Caco-2 (cell line): ENCODE measurements around the gene RCHY1. TPM values are rescaled to one million over a fixed set of nuclear protein-coding genes. Genes with fewer than 3 reads are reported as not detected.

Experiments
- BruUV-seq: library from RNA; stranded (reverse); fragments of 400-500 nt; replicated peaks from 2 replicates; lab custom pipeline; 2021; lab: Mats Ljungman, UMichigan
- CTCF ChIA-PET: fragments of 300-600 bp; sonication (Branson Sonifier 250); formaldehyde crosslinking; loops from one replicate; lab custom pipeline; 2022; ENCODE audit warnings: antibody characterized with exemption; lab: Charles Lee
- POLR2A ChIA-PET: fragments of 300-600 bp; sonication (Branson Sonifier 250); formaldehyde crosslinking; loops from one replicate; lab custom pipeline; 2022; ENCODE audit warnings: antibody characterized with exemption; lab: Charles Lee
- DNase-seq, 2 experiments: peaks; one replicate each; pipeline versions ENCODE4 v3.0.0 to v3.0.0-alpha.2; 2020 to 2022
- H3K27me3 ChIP-seq: replicated peaks from 2 replicates; pipeline ENCODE4 v1.6.0; 2011; ENCODE audit warnings: low read length; ENCODE audit not compliant: control insufficient read depth, insufficient read depth
- H3K36me3 ChIP-seq: 2 replicates; pipeline ENCODE4 v1.5.1; 2011; ENCODE audit warnings: low read length; ENCODE audit not compliant: control insufficient read depth, insufficient read depth
- H3K4me1 ChIP-seq: fragments of 250-450 bp; sonication (Bioruptor Pico); 2 replicates; pipeline ENCODE4 v1.5.1; 2020; ENCODE audit warnings: mild to moderate bottlenecking
- H3K4me3 ChIP-seq: 2 replicates; pipeline ENCODE4 v1.5.1; 2011; ENCODE audit warnings: low read depth, mild to moderate bottlenecking, control low read depth, low read length
- H3K9me3 ChIP-seq: fragments of 250-450 bp; sonication (Bioruptor Pico); 2 replicates; pipeline ENCODE4 v1.5.1; 2020; ENCODE audit warnings: mild to moderate bottlenecking, moderate library complexity
- H3K27ac Mint-ChIP-seq: one replicate; pipeline ENCODE4 v1.8.0; 2022; ENCODE audit warnings: mixed read lengths; ENCODE audit not compliant: unreplicated experiment
- H3K27me3 Mint-ChIP-seq: one replicate; pipeline ENCODE4 v1.8.0; 2022; ENCODE audit warnings: mixed read lengths; ENCODE audit not compliant: insufficient read depth, unreplicated experiment
- H3K36me3 Mint-ChIP-seq: one replicate; pipeline ENCODE4 v1.8.0; 2022; ENCODE audit warnings: mild to moderate bottlenecking, mixed read lengths; ENCODE audit not compliant: insufficient read depth, unreplicated experiment
- H3K4me1 Mint-ChIP-seq: one replicate; pipeline ENCODE4 v1.8.0; 2022; ENCODE audit warnings: low read depth, mixed read lengths; ENCODE audit not compliant: unreplicated experiment
- H3K4me3 Mint-ChIP-seq: one replicate; pipeline ENCODE4 v1.8.0; 2022; ENCODE audit warnings: mild to moderate bottlenecking, moderate library complexity, mixed read lengths; ENCODE audit not compliant: unreplicated experiment
- H3K9me3 Mint-ChIP-seq: one replicate; pipeline ENCODE4 v1.8.0; 2022; ENCODE audit warnings: mixed read lengths; ENCODE audit not compliant: unreplicated experiment
- CTCF ChIP-seq, 2 experiments: fragments of 200-600 bp in 1 of 2; IDR thresholded peaks; 1 replicate in 1 of 2; 2 replicates in 1 of 2; pipeline versions ENCODE4 v1.5.1 to v1.8.0; 2011 to 2022; ENCODE audit warnings: antibody characterized with exemption in 1 of 2, control low read depth in 1 of 2, inconsistent platforms in 1 of 2, low read depth in 1 of 2, low read length in 1 of 2, mild to moderate bottlenecking in 1 of 2, moderate library complexity in 1 of 2; ENCODE audit not compliant: insufficient read depth in 1 of 2, severe bottlenecking in 1 of 2, unreplicated experiment in 1 of 2
- intact Hi-C: fragments of 100-400 bp; cut with micrococcal nuclease; formaldehyde crosslinking; loops from one replicate; pipeline ENCODE4 v1.10.0; 2022; ENCODE audit not compliant: unreplicated experiment
- total RNA-seq: library from RNA; stranded (reverse); gene quantifications from 2 replicates; pipeline ENCODE4 v1.2.3, GENCODE V29; 2022

Gene RCHY1
- total RNA-seq, 1 experiment from 2014 or later = 38.2 TPM

GRCh38 chr4:75530556-75531322 is 16.5 kb upstream of the RCHY1 start:
- Histone ChIP-seq H3K9me3 (peaks cover 4% of the 10 kb centered on the region; the same call in 1 of the 2 replicates), H3K4me3 (no peak overlapping the region), H3K27me3 (no peaks in the 10 kb centered on the region), H3K4me1 (no peaks in the 10 kb centered on the region), H3K36me3 (no peaks in the 10 kb centered on the region)
- POLR2A ChIA-PET = no interaction called here
- no peak for DNase-seq
- Mint-ChIP-seq H3K4me1 (no peaks in the 10 kb centered on the region), H3K4me3 (no peak overlapping the region), H3K9me3 (peaks cover 21% of the 10 kb centered on the region), H3K36me3 (peaks cover 34% of the 10 kb centered on the region), H3K27me3 (no peaks in the 10 kb centered on the region), H3K27ac (no peak overlapping the region)
- BruUV-seq = no TSS peak
- intact Hi-C loops = no loop called here
- no peak for TF ChIP-seq CTCF (IDR thresholded peaks at IDR 0.05; ENCODE audit: insufficient read depth in 1 of 2, low read depth in 1 of 2, low read length in 1 of 2, severe bottlenecking in 1 of 2, unreplicated experiment in 1 of 2)
- CTCF ChIA-PET = interaction anchor here (0.8 kb wide), 1 partner anchor 16 kb away, joined by 3 read pairs; the partner anchor contains the start of genes RCHY1 and THAP6

DNA sequence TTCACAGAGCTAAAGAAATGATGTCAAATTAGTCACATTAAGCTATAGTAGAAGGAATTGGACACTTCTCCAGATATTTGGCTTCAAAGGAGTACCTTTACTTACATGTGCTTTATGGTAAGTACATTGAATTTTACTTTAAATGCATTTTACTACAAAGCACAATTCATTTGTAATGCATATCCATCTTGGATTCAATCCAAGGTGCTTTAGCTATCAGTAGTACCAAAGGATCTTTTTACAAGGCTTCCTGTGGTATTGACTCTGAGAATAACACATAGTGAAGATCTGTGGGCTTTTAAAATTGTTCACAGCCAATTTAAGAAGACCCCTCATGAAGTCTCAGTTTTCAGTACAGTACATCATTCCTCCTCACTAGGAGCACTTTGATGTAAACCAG is 13.3 kb upstream of the RCHY1 start:
- no peak for DNase-seq
- Histone ChIP-seq H3K9me3 (no peaks in the 10 kb centered on the region), H3K27me3 (no peaks in the 10 kb centered on the region), H3K36me3 (no peaks in the 10 kb centered on the region), H3K4me3 (no peak overlapping the region), H3K4me1 (no peaks in the 10 kb centered on the region)
- H3K4me3 Mint-ChIP-seq = no peak overlapping the region
- H3K9me3 Mint-ChIP-seq = peaks cover 21% of the 10 kb centered on the region
- ChIA-PET POLR2A (interaction anchor here (0.6 kb wide), 1 partner anchor 13 kb away, joined by 3 read pairs; the partner anchor contains the start of genes RCHY1 and THAP6), CTCF (no interaction called here)
- peaks cover 33% of the 10 kb centered on the region for H3K36me3 Mint-ChIP-seq
- H3K27me3 Mint-ChIP-seq = no peaks in the 10 kb centered on the region
- no peak for TF ChIP-seq CTCF (IDR thresholded peaks at IDR 0.05; ENCODE audit: insufficient read depth in 1 of 2, low read depth in 1 of 2, low read length in 1 of 2, severe bottlenecking in 1 of 2, unreplicated experiment in 1 of 2)
- no peak overlapping the region for H3K27ac Mint-ChIP-seq
- no TSS peak for BruUV-seq
- no peaks in the 10 kb centered on the region for H3K4me1 Mint-ChIP-seq
- intact Hi-C loops = no loop called here

DNA sequence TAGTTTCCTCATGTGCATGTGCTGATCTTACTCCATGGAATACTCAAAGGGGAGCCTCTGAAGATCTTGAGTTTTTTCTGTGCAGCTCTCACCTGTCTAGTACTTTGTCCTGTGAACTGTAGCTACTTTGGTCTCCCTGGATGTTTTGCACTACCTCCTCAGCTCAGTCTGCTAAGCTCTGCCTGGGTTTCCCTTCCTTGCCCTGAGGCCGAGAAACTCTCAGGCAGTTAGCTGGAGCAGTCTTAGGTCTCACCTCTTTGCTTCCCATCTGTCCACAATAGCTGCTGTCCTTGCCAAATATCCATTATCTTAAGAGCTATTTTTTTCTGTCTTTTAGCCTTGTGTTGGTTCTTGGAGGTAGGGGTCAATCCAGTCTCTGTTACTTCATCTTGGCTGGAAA is 11.7 kb upstream of the RCHY1 start:
- Histone ChIP-seq H3K4me1 (no peaks in the 10 kb centered on the region), H3K9me3 (no peaks in the 10 kb centered on the region), H3K27me3 (no peaks in the 10 kb centered on the region), H3K4me3 (no peak overlapping the region), H3K36me3 (no peaks in the 10 kb centered on the region)
- Mint-ChIP-seq H3K4me3 (no peak overlapping the region), H3K27me3 (no peaks in the 10 kb centered on the region), H3K36me3 (peaks cover 22% of the 10 kb centered on the region), H3K4me1 (no peaks in the 10 kb centered on the region), H3K9me3 (peaks cover 7% of the 10 kb centered on the region), H3K27ac (no peak overlapping the region)
- DNase-seq = no peak
- BruUV-seq = no TSS peak
- ChIA-PET POLR2A (no interaction called here), CTCF (no interaction called here)
- intact Hi-C loops = no loop called here
- no peak for TF ChIP-seq CTCF (IDR thresholded peaks at IDR 0.05; ENCODE audit: insufficient read depth in 1 of 2, low read depth in 1 of 2, low read length in 1 of 2, severe bottlenecking in 1 of 2, unreplicated experiment in 1 of 2)
